Endodermal cell (in vitro differentiated cells): ENCODE data around the gene CRYGA. TPM values are rescaled to one million over a fixed set of nuclear protein-coding genes. Genes with fewer than 3 reads are reported as not detected.

Source experiments
- DNase-seq: peaks from one replicate; pipeline ENCODE4 v3.0.0-alpha.2; 2017
- H3K27ac ChIP-seq: 2 replicates; pipeline ENCODE4 v1.5.1; 2013; ENCODE audit warnings: mild to moderate bottlenecking, low read depth, low read length, moderate library complexity
- H3K27me3 ChIP-seq: 2 replicates; pipeline ENCODE4 v1.6.1; 2013; ENCODE audit warnings: mild to moderate bottlenecking, low read length, moderate library complexity; ENCODE audit not compliant: insufficient read depth, control insufficient read depth, poor library complexity, severe bottlenecking
- H3K36me3 ChIP-seq: 2 replicates; pipeline ENCODE4 v1.7.0; 2013; ENCODE audit warnings: mild to moderate bottlenecking, low read length, moderate library complexity; ENCODE audit not compliant: control insufficient read depth, insufficient read depth
- H3K4me1 ChIP-seq: one replicate; pipeline ENCODE4 v1.7.0; 2013; ENCODE audit warnings: low read length; ENCODE audit not compliant: control insufficient read depth, insufficient read depth
- H3K4me3 ChIP-seq: 2 replicates; pipeline ENCODE4 v1.5.1; 2013; ENCODE audit warnings: mild to moderate bottlenecking, low read length, moderate library complexity
- H3K9ac ChIP-seq: 2 replicates; pipeline ENCODE4 v1.6.1; 2013; ENCODE audit warnings: mild to moderate bottlenecking, low read length, moderate library complexity; ENCODE audit not compliant: poor library complexity, severe bottlenecking; ENCODE audit errors: extremely low read depth
- H3K9me3 ChIP-seq: 2 replicates; pipeline ENCODE4 v1.6.1; 2013; ENCODE audit warnings: mild to moderate bottlenecking, low read length, moderate library complexity; ENCODE audit not compliant: control insufficient read depth
- H3K27ac Mint-ChIP-seq: 2 replicates; pipeline ENCODE4 v1.8.0; 2020; ENCODE audit warnings: mixed read lengths
- H3K27me3 Mint-ChIP-seq: 2 replicates; pipeline ENCODE4 v1.8.0; 2021; ENCODE audit warnings: mild to moderate bottlenecking, mixed read lengths; ENCODE audit not compliant: insufficient read depth
- H3K36me3 Mint-ChIP-seq: 2 replicates; pipeline ENCODE4 v1.8.0; 2020; ENCODE audit warnings: low read depth, mixed read lengths
- H3K4me1 Mint-ChIP-seq: 2 replicates; pipeline ENCODE4 v1.8.0; 2020; ENCODE audit warnings: mixed read lengths
- H3K4me3 Mint-ChIP-seq: 2 replicates; pipeline ENCODE4 v1.8.0; 2020; ENCODE audit warnings: mild to moderate bottlenecking, moderate library complexity, mixed read lengths
- H3K9me3 Mint-ChIP-seq: 2 replicates; pipeline ENCODE4 v1.8.0; 2020; ENCODE audit warnings: mild to moderate bottlenecking, mixed read lengths
- WGBS, 2 experiments: methylation state at CpG; one replicate each; pipeline versions ENCODE4 v1.1.5 to v1.1.7; 2013; ENCODE audit warnings: missing lambda C conversion rate in 2 of 2, mixed read lengths in 1 of 2; ENCODE audit not compliant: insufficient coverage in 1 of 2, insufficient read length in 1 of 2; 5-methylcytosine and 5-hydroxymethylcytosine counted together
- total RNA-seq, 2 donors: library from RNA; stranded (reverse); fragmentation: NEBNext Ultra II Directional in 1 of 2; extraction: Animal tissue kit (Norgen Biotek cat#: 25700) in 1 of 2; gene quantifications; 2 replicates in 1 of 2; 3 replicates in 1 of 2; pipeline ENCODE4 v1.2.1, GENCODE V29; 2021
- TF ChIP-seq, protein P1 (sequence below): fragments of 200-600 bp; sonication (generic); conservative IDR thresholded peaks from 2 replicates; pipeline ENCODE4 v1.5.0; 2021; ENCODE audit warnings: antibody characterized with exemption, mild to moderate bottlenecking

The CRYGA gene
- total RNA-seq, 2 donors from 2014 or later, result not detected

DNA sequence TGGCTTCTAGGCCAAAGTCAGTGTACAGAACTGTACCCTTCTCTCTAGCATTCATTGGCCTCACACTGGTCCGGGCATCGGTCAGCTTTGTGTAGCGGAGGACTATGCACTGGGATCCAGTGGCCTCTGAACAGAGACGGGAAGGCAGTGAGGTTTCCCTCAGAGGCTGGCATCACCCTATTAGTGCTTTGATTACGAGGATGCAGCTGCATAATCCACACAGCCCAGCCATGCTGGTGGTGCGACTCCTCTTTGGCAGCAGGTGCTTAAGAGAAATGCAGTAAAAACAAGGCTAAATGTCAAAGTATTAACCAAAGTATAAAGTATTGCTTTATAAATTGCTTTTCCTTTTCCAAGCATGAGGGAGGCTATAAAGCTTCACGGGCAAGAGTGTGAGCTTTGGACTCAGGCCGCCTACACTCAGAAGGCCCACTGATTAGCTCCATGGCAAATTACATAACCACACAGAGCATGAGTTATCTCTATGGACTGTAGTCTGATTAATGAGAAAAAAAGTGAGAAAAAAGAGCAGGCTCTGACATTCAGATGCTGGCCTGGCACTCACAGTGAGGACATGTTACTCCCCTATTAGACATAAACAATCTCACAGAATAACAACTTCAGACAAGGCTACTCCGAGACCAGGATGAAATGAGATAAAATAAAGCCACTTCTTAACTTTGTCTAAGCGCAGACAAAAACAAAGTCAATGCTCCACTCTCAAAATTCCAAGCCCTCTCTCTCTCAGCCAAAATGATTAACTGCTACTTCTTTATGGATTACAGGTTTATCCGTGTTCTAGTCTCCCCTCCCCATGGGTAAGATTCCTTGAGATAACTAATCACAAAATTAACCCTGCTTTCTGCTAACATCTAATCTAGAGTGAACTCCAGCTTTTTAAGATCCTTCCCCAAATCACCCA is 27.3 kb downstream of the CRYGA start:
- WGBS, 2 experiments, result 94% methylated on average over 7 to 11 of the region's 11 CpGs
- Mint-ChIP-seq H3K27me3 (no peaks in the 10 kb centered on the region), H3K4me1 (peaks cover 9% of the 10 kb centered on the region), H3K36me3 (peaks cover 8% of the 10 kb centered on the region), H3K9me3 (peaks cover 40% of the 10 kb centered on the region), H3K4me3 (no peak overlapping the region), H3K27ac (no peak overlapping the region)
- TF ChIP-seq, protein P1, sequence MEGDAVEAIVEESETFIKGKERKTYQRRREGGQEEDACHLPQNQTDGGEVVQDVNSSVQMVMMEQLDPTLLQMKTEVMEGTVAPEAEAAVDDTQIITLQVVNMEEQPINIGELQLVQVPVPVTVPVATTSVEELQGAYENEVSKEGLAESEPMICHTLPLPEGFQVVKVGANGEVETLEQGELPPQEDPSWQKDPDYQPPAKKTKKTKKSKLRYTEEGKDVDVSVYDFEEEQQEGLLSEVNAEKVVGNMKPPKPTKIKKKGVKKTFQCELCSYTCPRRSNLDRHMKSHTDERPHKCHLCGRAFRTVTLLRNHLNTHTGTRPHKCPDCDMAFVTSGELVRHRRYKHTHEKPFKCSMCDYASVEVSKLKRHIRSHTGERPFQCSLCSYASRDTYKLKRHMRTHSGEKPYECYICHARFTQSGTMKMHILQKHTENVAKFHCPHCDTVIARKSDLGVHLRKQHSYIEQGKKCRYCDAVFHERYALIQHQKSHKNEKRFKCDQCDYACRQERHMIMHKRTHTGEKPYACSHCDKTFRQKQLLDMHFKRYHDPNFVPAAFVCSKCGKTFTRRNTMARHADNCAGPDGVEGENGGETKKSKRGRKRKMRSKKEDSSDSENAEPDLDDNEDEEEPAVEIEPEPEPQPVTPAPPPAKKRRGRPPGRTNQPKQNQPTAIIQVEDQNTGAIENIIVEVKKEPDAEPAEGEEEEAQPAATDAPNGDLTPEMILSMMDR, result no peak
- H3K27me3 ChIP-seq, result no peaks in the 10 kb centered on the region
- H3K27ac ChIP-seq, result no peak overlapping the region
- no peak for DNase-seq
- no peak overlapping the region for H3K4me3 ChIP-seq
- no peaks in the 10 kb centered on the region for H3K4me1 ChIP-seq
- H3K9me3 ChIP-seq, result peaks cover 45% of the 10 kb centered on the region
- no peaks in the 10 kb centered on the region for H3K36me3 ChIP-seq
- H3K9ac ChIP-seq, result no peak overlapping the region

GRCh38 chr2:208134928-208135586 is 28.3 kb downstream of the CRYGA start:
- H3K4me3 ChIP-seq, result no peak overlapping the region
- H3K27me3 Mint-ChIP-seq, result no peaks in the 10 kb centered on the region
- TF ChIP-seq, protein P1, result no peak
- H3K9me3 ChIP-seq, result peaks cover 35% of the 10 kb centered on the region
- H3K4me1 Mint-ChIP-seq, result peaks cover 15% of the 10 kb centered on the region
- H3K36me3 ChIP-seq, result no peaks in the 10 kb centered on the region
- H3K4me3 Mint-ChIP-seq, result no peak overlapping the region
- WGBS, 2 experiments, result 62 to 65% methylated on average over 6 to 7 of the region's 8 CpGs
- H3K36me3 Mint-ChIP-seq, result peaks cover 8% of the 10 kb centered on the region
- DNase-seq, result no peak
- H3K27me3 ChIP-seq, result no peaks in the 10 kb centered on the region
- H3K4me1 ChIP-seq, result no peaks in the 10 kb centered on the region
- H3K27ac ChIP-seq, result no peak overlapping the region
- no peak overlapping the region for H3K27ac Mint-ChIP-seq
- peaks cover 31% of the 10 kb centered on the region for H3K9me3 Mint-ChIP-seq
- no peak overlapping the region for H3K9ac ChIP-seq

DNA sequence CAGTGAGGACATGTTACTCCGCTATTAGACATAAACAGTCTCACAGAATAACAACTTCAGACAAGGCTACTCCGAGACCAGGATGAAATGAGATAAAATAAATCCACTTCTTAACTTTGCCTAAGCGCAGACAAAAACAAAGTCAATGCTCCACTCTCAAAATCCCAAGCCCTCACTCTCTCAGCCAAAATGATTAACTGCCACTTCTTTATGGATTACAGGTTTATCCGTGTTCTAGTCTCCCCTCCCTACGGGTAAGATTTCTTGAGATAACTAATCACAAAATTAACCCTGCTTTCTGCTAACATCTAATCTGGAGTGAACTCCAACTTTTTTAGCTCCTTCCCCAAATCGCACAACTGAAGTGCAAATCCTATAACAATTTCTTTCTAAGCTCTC is 32.7 kb downstream of the CRYGA start:
- Histone ChIP-seq H3K4me1 (no peaks in the 10 kb centered on the region), H3K36me3 (no peaks in the 10 kb centered on the region), H3K9ac (no peak overlapping the region), H3K27me3 (no peaks in the 10 kb centered on the region), H3K9me3 (no peaks in the 10 kb centered on the region), H3K4me3 (no peak overlapping the region), H3K27ac (no peak overlapping the region)
- H3K4me3 Mint-ChIP-seq, result no peak overlapping the region
- DNase-seq, result no peak
- peaks cover 10% of the 10 kb centered on the region for H3K4me1 Mint-ChIP-seq
- no peak overlapping the region for H3K27ac Mint-ChIP-seq
- TF ChIP-seq, protein P1, result no peak
- H3K36me3 Mint-ChIP-seq, result no peaks in the 10 kb centered on the region
- no peaks in the 10 kb centered on the region for H3K9me3 Mint-ChIP-seq
- H3K27me3 Mint-ChIP-seq, result no peaks in the 10 kb centered on the region
- 89% methylated on average over 4 to 6 of the region's 6 CpGs for WGBS, 2 experiments
